ENCODE data around the gene FAM177A1.
"Not testable (repeated sequence)": the region's sequence is repeated elsewhere in the genome, so short reads cannot be mapped to it uniquely, and the experiment has no call there.

The FAM177A1 gene

DNA sequence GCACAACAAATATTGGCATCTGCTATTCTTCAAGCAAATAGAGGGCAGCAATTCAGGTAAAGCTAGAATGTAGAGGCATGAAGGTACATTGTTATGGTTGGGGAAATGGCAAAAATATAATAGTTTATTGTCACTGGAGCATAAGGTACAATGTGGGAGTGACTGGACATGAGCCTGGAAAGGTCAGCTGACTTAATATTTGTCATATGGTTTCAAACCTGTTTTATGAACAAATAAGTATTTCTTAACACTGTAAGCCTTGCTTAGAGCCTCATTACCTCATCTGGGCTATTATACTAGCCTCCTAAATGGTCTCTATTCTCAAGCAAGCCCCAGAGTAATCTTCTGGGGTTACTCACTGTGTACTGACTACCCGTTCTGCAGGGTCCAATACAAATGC lies 33.7 kb downstream of the FAM177A1 start:
- no peak for FAIRE-seq
- no peak for TF ChIP-seq POLR2A (IDR thresholded peaks at IDR 0.05; ENCODE audit: low read depth, low read length)
- no peak for DNase-seq (ENCODE audit: insufficient read length, low spot score)

DNA sequence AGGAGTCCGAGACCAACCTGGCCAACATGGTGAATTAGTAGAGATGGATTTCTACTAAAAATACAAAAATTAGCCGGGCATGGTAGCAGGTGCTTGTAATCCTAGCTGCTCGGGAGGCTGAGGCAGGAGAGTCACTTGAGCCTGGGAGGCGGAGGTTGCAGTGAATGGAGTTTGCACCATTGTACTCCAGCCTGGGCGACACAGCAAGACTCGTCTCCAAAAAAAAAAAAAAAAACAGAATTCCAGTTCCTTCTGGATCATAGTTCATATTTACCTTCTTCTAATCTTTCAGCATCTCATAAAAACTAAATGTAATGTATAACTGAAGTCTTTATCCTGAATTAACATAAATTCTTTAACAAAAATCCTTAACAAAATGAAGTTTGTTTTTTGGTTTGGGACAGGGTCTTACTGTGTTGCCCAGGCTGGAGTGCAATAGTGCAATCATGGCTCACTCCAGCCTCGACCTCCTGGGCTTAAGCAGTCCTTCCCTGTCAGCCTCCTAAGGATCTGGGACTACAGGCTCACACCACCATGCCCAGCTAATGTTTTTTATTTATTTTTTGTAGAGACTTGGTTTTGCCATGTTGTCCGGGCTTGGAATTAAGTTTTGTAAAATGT lies 37.6 kb downstream of the FAM177A1 start:
- FAIRE-seq (no peak), DNase-seq (ENCODE audit: insufficient read length, low spot score) (no peak)
- no peak for TF ChIP-seq POLR2A (IDR thresholded peaks at IDR 0.05; ENCODE audit: low read depth, low read length)

DNA sequence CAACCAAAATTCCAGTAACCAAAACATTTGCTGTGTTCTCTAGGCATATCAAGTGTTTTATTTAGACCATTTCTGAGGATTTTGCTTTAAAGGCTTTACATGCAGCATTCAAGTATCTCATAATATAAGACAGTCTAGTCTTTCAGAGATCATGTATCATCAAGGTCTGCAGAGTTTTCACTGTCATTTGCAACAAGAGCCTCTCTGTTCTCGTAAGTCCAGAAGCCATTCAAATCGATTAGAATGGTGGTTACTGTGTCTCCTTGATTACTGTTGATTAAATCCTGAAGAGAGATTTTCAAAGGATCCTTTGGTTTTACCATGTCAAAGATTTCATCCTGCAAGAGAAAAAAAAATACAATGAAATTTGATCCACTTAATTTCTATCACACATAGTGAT lies 39.4 kb downstream of the FAM177A1 start:
- TF ChIP-seq POLR2A (IDR thresholded peaks at IDR 0.05; ENCODE audit: low read depth, low read length) = no peak
- no peak for DNase-seq (ENCODE audit: insufficient read length, low spot score)
- FAIRE-seq = peak; percentile 6

DNA sequence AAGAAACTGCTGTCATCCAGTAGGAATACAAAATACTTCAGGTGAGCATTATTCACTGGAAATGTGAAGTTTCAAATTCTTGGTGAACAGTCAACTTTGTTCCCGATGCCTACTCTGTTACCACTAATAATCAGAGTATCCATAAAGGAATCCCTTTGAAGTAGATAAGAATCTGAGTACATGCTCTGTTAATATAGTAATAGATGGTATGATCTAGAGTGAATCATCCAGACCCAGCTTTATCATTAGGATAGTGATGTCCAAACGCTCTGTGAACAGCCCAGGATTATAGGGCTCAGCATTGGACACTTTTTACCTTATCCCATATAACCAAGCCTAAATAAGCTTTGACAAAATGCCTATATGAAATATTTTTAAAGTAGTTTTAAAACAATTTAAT lies 42.4 kb downstream of the FAM177A1 start:
- no peak for DNase-seq (ENCODE audit: insufficient read length, low spot score)
- no peak for TF ChIP-seq POLR2A (IDR thresholded peaks at IDR 0.05; ENCODE audit: low read depth, low read length)
- FAIRE-seq = no peak

DNA sequence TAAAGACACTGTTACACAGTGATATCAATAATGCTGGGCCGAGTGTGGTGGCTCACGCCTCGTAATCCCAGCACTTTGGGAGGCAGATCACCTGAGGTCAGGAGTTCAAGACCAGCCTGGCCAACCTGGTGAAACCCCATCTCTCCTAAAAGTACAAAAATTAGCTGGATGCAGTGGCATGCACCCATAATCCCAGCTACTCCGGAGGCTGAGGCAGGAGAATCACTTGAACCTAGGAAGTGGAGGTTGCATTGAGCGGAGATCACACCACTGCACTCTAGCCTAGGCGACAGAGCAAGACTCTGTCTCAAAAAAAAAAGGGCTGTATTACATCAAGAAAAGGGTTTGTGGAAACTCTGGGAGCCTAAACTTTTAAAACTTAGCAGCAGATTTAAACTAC lies 48.6 kb downstream of the FAM177A1 start:
- FAIRE-seq; DNase-seq (ENCODE audit: insufficient read length, low spot score): not testable (repeated sequence)

DNA sequence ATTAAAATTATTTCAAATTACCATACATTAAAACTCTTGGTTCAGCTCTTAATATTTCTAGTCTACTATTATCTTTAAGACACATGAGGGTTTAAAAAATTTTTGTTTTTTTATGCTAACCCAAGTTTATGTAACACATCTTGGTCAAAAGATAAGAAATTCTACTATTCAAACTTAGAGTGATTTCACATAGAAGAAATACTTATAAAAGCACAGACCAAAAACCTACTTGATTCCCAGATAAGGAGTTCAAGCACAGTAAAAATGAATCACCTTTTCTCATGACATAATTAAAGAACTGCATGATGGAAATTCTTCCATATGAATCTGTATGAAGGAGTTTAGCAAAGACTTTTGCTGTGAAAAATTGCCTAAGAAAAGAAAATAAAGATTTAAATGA lies 61.8 kb downstream of the FAM177A1 start:
- no peak for DNase-seq (ENCODE audit: insufficient read length, low spot score)
- FAIRE-seq = no peak
- TF ChIP-seq POLR2A (IDR thresholded peaks at IDR 0.05; ENCODE audit: low read depth, low read length) = no peak

DNA sequence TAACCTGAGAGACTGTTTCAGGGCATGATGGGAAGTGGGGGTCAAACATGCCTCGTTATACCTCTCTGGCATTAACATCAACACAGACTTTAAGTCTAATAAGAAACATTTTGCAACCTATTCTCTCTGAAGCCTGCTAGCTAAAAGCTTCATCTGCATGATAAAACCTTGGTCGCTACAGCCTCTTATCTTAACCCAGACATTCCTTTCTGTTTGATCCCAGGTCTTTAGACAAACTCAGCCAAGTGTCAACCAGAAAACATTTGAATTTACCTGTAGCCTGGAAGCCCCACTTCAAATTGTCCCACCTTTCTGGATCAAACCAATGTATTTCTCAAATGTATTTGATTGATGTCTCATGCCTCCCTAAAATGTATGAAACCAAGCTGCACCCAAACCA lies 66.6 kb downstream of the FAM177A1 start:
- FAIRE-seq = no peak
- no peak for DNase-seq (ENCODE audit: insufficient read length, low spot score)
- no peak for TF ChIP-seq POLR2A (IDR thresholded peaks at IDR 0.05; ENCODE audit: low read depth, low read length)

DNA sequence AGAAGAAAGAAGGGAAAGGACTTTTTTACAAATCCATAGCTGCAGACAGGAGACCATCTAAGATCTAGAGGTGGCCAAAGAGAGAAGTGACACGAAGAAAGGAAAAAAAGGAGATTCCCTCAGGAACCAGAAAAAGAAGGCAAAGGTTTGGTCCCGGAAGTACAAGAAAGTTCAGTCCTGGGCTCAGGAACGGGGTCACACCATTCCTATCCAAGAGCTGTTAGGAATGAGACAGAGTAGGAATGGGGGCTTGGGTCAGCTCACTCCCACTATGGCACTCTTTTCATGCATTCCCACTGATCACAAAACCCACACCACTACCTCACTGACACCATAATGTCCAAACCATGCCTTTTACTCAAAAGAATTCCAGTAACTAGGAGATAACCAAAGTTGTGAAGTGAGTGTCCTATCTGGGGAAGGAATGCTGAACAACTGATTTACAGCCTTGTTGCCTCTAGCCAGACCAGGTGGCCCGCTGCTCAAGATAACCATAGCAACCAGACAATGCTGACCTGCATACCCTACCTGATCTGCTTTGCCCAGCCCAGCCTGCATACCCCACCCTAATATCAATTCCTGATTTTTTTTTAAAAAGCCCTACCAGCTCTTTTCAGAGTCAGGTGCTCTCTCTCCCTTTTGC lies 67.4 kb downstream of the FAM177A1 start:
- no peak for TF ChIP-seq POLR2A (IDR thresholded peaks at IDR 0.05; ENCODE audit: low read depth, low read length)
- no peak for FAIRE-seq
- DNase-seq (ENCODE audit: insufficient read length, low spot score) = no peak

DNA sequence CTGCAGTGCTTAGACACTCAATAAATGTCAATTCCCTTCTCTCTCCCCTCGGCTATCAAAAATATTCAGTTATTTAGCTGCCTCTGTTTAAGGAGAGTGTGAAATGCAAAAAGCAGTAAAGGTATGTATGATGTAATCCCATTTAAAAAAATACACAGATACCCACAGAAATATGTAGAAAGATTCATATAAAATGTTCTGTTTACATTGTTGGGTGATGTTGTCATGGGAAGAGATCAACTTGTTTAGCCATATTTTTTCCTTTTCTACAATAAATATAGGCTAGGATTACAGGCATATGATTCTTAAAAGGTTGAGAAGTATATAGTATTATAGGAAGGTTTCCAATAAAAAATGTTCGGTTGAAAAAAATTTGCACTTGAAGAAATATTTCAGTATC lies 68.0 kb downstream of the FAM177A1 start:
- FAIRE-seq (no peak), DNase-seq (ENCODE audit: insufficient read length, low spot score) (no peak)
- no peak for TF ChIP-seq POLR2A (IDR thresholded peaks at IDR 0.05; ENCODE audit: low read depth, low read length)

DNA sequence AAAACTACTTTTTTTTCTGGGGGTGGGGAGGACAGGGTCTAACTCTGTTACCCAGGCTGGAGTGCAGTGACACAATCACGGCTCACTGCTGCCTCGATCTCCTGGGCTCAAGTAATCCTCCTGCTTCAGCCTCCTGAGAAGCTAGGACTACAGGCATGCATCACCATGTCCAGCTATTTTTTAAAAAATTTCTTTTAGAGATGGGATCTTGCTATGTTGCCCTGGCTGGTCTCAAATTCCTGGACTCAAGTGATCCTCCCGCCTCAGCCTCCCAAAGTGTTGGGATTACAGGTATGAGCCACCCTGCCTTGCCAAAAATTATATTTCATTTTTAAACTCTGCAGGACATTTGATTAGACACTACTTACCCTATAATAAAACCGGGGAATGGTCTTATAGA lies 70.2 kb downstream of the FAM177A1 start:
- no peak for FAIRE-seq
- TF ChIP-seq POLR2A (IDR thresholded peaks at IDR 0.05; ENCODE audit: low read depth, low read length) = no peak
- no peak for DNase-seq (ENCODE audit: insufficient read length, low spot score)

DNA sequence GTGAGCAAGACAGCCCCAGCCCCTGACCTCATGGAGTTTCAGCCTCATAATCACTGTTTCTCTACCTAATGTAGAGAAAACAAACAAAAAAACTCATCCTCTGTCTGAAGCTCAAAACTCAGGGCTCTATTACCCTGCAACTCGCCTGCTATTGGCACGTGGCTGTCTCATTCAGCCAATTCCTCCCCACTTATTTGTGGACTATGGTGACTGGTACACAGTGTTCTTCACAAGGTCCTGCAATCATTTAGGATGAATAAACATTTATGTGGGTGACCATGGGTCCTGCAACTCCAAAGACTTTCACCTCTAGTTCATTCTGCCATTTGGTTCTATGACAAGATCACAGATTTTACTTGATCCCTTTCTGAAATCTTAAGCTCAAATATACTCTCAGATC lies 71.0 kb downstream of the FAM177A1 start:
- no peak for FAIRE-seq
- no peak for TF ChIP-seq POLR2A (IDR thresholded peaks at IDR 0.05; ENCODE audit: low read depth, low read length)
- no peak for DNase-seq (ENCODE audit: insufficient read length, low spot score)

DNA sequence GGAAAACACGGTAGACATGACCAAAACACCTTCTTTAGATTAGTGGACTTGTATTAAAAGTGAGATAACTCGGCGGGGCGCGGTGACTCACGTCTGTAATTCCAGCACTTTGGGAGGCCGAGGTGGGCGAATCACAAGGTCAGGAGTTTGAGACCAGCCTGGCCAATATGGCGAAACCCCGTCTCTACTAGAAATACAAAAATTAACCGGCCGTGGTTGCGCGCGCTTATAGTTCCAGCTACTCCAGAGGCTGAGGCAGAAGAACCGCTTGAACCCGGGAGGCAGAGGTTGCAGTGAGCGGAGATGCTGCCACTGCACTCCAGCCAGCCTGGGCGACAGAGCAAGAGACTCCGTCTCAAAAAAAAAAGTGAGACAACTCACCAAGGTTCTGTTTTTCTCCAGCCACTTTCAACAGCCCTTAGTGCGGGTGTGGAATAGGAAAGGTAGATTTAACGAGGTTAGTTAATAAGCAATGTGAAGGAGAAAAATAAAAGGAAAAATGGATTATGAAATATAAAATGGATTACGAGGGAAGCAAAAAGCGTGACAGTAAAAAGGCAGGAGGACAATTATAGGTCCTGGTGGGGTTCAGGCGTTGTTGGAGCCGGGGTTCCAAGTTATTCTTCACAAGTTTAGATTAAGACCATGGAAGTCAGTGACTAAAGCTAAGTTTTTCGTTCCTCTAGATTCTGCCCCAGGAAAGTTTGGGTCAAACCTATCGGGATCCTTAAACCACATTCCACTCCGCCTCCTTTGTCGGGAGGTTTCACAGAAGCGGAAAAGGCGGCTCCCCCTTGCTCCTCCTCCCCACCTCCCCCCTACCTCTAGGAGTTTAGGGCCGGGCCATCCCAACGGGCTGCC lies 75.2 kb downstream of the FAM177A1 start:
- no peak for TF ChIP-seq POLR2A (IDR thresholded peaks at IDR 0.05; ENCODE audit: low read depth, low read length)
- DNase-seq (ENCODE audit: insufficient read length, low spot score) = peak; percentile 75
- no peak for FAIRE-seq

DNA sequence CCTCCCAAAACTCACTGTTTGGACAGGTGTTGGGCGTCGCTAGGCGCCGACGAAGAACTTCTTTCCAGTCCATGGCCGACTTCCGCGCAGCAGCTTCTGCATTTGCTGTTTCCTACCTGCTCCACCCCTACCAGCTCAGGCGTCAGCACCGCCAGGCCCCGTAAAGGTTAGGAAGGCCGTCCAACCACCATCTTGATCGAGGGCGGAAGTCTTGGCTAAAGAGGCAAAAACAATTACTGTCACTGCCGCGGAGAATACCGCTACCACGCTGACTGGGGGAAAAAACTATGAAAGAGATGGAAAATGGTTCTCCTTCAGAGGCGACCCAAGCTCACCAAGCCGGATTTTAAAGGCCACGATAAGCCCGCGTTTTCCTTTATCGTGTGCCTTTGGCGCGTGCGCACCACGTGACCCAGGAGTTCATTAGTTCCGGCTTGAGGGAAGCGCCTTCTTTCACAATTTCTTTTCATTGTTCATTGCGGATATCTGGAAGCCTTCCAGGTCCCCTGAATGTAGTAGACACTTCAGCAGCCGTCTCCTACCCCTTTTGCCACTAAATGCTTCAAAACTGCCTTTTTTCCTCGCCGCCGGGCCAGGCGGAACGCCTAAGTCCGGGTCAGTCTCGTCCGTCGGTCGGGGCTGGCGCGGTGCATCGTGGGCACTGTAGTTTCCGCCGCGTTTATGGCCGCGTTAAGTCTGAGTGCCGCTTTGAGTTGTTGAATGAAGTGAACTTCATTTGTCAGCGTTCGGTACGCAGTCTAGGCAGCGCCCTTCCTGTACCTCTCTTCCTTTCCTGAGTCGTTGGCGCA lies 76.0 kb downstream of the FAM177A1 start, which contains the start of the genes PPP2R3C and PRORP:
TSS of gene PPP2R3C (minus strand) at position 104 of the 809 bp plus-strand sequence. CDS start at position 73, 31 bp downstream.
TSS of gene PRORP (plus strand) at position 666 of the 809 bp plus-strand sequence. CDS start 694 bp downstream, outside the sequence.
- TF ChIP-seq POLR2A (IDR thresholded peaks at IDR 0.05; ENCODE audit: low read depth, low read length) = 0 out of 2 replicates have a peak, but pooled peaks have one; percentile 21
- FAIRE-seq (peak; percentile 90), DNase-seq (ENCODE audit: insufficient read length, low spot score) (peak; percentile 68)

All from H54 (cell line).